A549 (cell line): ENCODE data around the gene ASAP2. TPM values are rescaled to one million over a fixed set of nuclear protein-coding genes. Genes with fewer than 3 reads are reported as not detected.

Source experiments
- ATAC-seq, 2 experiments: fragments of 200-7000 bp in 1 of 2; fragments of >200 bp in 1 of 2; cut with Nextera tagmentation in 1 of 2; cut with Tn5 transposase in 1 of 2; 3 replicates each; pipeline versions ENCODE4 v1.8.0 to v1.9.1; 2018 to 2020; ENCODE audit warnings: mild to moderate bottlenecking in 1 of 2, moderate library complexity in 1 of 2
- CTCF ChIA-PET: fragments of 300-600 bp; sonication (Branson Sonifier 250); formaldehyde crosslinking; extraction: SDS; loops from one replicate; lab custom pipeline; 2021; ENCODE audit warnings: antibody characterized with exemption, inconsistent platforms; lab: Yijun Ruan, JAX
- POLR2A ChIA-PET: fragments of 350-600 bp; formaldehyde crosslinking; extraction: SDS; loops from one replicate; lab custom pipeline; 2021; ENCODE audit warnings: antibody characterized with exemption, inconsistent platforms; lab: Yijun Ruan, JAX
- DNase-seq, 2 experiments: peaks; one replicate each; pipeline versions ENCODE4 v3.0.0 to v3.0.0-alpha.2; 2011 to 2016; ENCODE audit warnings: low read depth in 1 of 2, low spot score in 1 of 2
- FAIRE-seq: peaks from 2 replicates; lab custom pipeline; 2011; peaks lifted over from hg19 to GRCh38; lab: Jason Lieb, UNC
- H3K27ac ChIP-seq, 2 experiments: fragments of >200 bp; sonication (Bioruptor Twin); formaldehyde crosslinking; 3 replicates each; pipeline ENCODE4 v1.5.1; 2016 to 2017
- H3K4me1 ChIP-seq: fragments of >200 bp; sonication (Bioruptor Twin); formaldehyde crosslinking; 3 replicates; pipeline ENCODE4 v1.6.1; 2016
- H3K4me2 ChIP-seq: fragments of >200 bp; sonication (Bioruptor Twin); formaldehyde crosslinking; 3 replicates; pipeline ENCODE4 v1.6.1; 2016
- H3K4me3 ChIP-seq: fragments of >200 bp; sonication (Bioruptor Twin); formaldehyde crosslinking; 3 replicates; pipeline ENCODE4 v1.5.1; 2016
- H3K9me3 ChIP-seq: fragments of >200 bp; sonication (Bioruptor Twin); formaldehyde crosslinking; 3 replicates; pipeline ENCODE4 v1.6.1; 2016
- ATOH8 ChIP-seq: fragments of 250-450 bp; sonication (Bioruptor Pico); IDR thresholded peaks from 2 replicates; pipeline ENCODE4 v1.5.0; 2020; ENCODE audit warnings: low read depth, mild to moderate bottlenecking, moderate library complexity
- BHLHE40 ChIP-seq: IDR thresholded peaks from 2 replicates; pipeline ENCODE4 v1.6.1; 2012; ENCODE audit warnings: low read depth, low read length, inconsistent platforms
- CBX2 ChIP-seq: fragments of 200-600 bp; sonication (generic); IDR thresholded peaks from 2 replicates; pipeline ENCODE4 v1.6.1; 2016; ENCODE audit warnings: low read depth, mild to moderate bottlenecking, borderline replicate concordance
- CHD4 ChIP-seq: fragments of 200-600 bp; sonication (generic); IDR thresholded peaks from 2 replicates; pipeline ENCODE4 v1.6.1; 2016; ENCODE audit warnings: antibody characterized with exemption, mild to moderate bottlenecking, borderline replicate concordance
- CTCF ChIP-seq: fragments of >200 bp; sonication (Bioruptor Twin); formaldehyde crosslinking; IDR thresholded peaks from 3 replicates; pipeline ENCODE4 v1.5.1; 2016
- ELK1 ChIP-seq: fragments of 150-350 bp; IDR thresholded peaks from 2 replicates; pipeline ENCODE4 v1.6.1; 2014; ENCODE audit warnings: low read depth, mild to moderate bottlenecking, low read length
- EP300 ChIP-seq, 2 experiments: fragments of >200 bp; sonication (Bioruptor Twin); formaldehyde crosslinking; IDR thresholded peaks; 2 replicates in 1 of 2; 3 replicates in 1 of 2; pipeline ENCODE4 v1.6.1; 2016 to 2017
- ESRRA ChIP-seq: fragments of 150-350 bp; IDR thresholded peaks from 2 replicates; pipeline ENCODE4 v1.6.1; 2014; ENCODE audit warnings: mild to moderate bottlenecking, low read length, borderline replicate concordance
- FOSL2 ChIP-seq, 2 experiments: fragments of 450-650 bp in 1 of 2; fragments of >200 bp in 1 of 2; sonication (Bioruptor Twin) in 1 of 2; formaldehyde crosslinking; IDR thresholded peaks; 2 replicates each; pipeline versions ENCODE4 v1.5.0 to v1.6.1; 2016 to 2020; ENCODE audit warnings: mild to moderate bottlenecking in 1 of 2, moderate library complexity in 1 of 2
- GATA3 ChIP-seq: IDR thresholded peaks from 2 replicates; pipeline ENCODE4 v1.6.1; 2012; ENCODE audit warnings: borderline replicate concordance
- HDAC2 ChIP-seq: fragments of 200-600 bp; sonication (generic); IDR thresholded peaks from 2 replicates; pipeline ENCODE4 v1.6.1; 2016
- HES2 ChIP-seq: fragments of >200 bp; sonication (Bioruptor Twin); formaldehyde crosslinking; IDR thresholded peaks from 2 replicates; pipeline ENCODE4 v1.6.1; 2016
- HOXB13 ChIP-seq: fragments of 250-450 bp; sonication (Bioruptor Pico); IDR thresholded peaks from 2 replicates; pipeline ENCODE4 v1.5.0; 2020; ENCODE audit warnings: low read depth, mild to moderate bottlenecking, moderate library complexity
- HOXB5 ChIP-seq: fragments of 250-450 bp; sonication (Bioruptor Pico); IDR thresholded peaks from 2 replicates; pipeline ENCODE4 v1.5.0; 2020; ENCODE audit warnings: mild to moderate bottlenecking, moderate library complexity
- JUN ChIP-seq, 2 experiments: fragments of >200 bp; sonication (Bioruptor Twin); formaldehyde crosslinking; IDR thresholded peaks; 2 replicates in 1 of 2; 3 replicates in 1 of 2; pipeline ENCODE4 v1.6.1; 2016 to 2017
- MAFK ChIP-seq: fragments of 450-650 bp; IDR thresholded peaks from 2 replicates; pipeline ENCODE4 v1.6.1; 2014; ENCODE audit not compliant: partially characterized antibody
- PHF8 ChIP-seq: fragments of 200-600 bp; sonication (generic); IDR thresholded peaks from 2 replicates; pipeline ENCODE4 v1.6.1; 2016; ENCODE audit warnings: low read depth, mild to moderate bottlenecking, antibody characterized with exemption, moderate library complexity, borderline replicate concordance
- RAD21 ChIP-seq, 2 experiments: fragments of >200 bp in 1 of 2; sonication (Bioruptor Twin) in 1 of 2; formaldehyde crosslinking in 1 of 2; IDR thresholded peaks in 1 of 2; conservative IDR thresholded peaks in 1 of 2; 2 replicates in 1 of 2; 3 replicates in 1 of 2; pipeline ENCODE4 v1.6.1; 2012 to 2018; ENCODE audit warnings: inconsistent platforms in 1 of 2
- RARB ChIP-seq: fragments of 250-450 bp; sonication (Bioruptor Pico); IDR thresholded peaks from 2 replicates; pipeline ENCODE4 v1.8.0; 2021; ENCODE audit warnings: mild to moderate bottlenecking, moderate library complexity
- RNF2 ChIP-seq: fragments of 200-600 bp; sonication (generic); IDR thresholded peaks from 2 replicates; pipeline ENCODE4 v1.6.1; 2016; ENCODE audit warnings: low read depth, mild to moderate bottlenecking, antibody characterized with exemption, moderate library complexity, borderline replicate concordance
- SMC3 ChIP-seq: fragments of >200 bp; sonication (Bioruptor Twin); formaldehyde crosslinking; IDR thresholded peaks from 3 replicates; pipeline ENCODE4 v1.6.1; 2018; ENCODE audit warnings: inconsistent platforms
- TFCP2L1 ChIP-seq: fragments of 250-450 bp; sonication (Bioruptor Pico); IDR thresholded peaks from 2 replicates; pipeline ENCODE4 v1.5.0; 2021; ENCODE audit warnings: mild to moderate bottlenecking
- TP53 ChIP-seq: fragments of 250-450 bp; sonication (Bioruptor Pico); IDR thresholded peaks from 2 replicates; pipeline ENCODE4 v1.5.0; 2021; ENCODE audit warnings: mild to moderate bottlenecking, moderate library complexity
- USF2 ChIP-seq: fragments of 450-650 bp; IDR thresholded peaks from 2 replicates; pipeline ENCODE4 v1.6.1; 2014; ENCODE audit warnings: antibody characterized with exemption
- ZFP36 ChIP-seq: fragments of 450-650 bp; IDR thresholded peaks from 2 replicates; pipeline ENCODE4 v1.6.1; 2014; ENCODE audit warnings: borderline replicate concordance; ENCODE audit not compliant: partially characterized antibody
- ZSCAN20 ChIP-seq: fragments of 250-450 bp; sonication (Bioruptor Pico); IDR thresholded peaks from 2 replicates; pipeline ENCODE4 v1.8.0; 2022; ENCODE audit warnings: mild to moderate bottlenecking, moderate library complexity
- WGBS: methylation state at CpG from one replicate; pipeline ENCODE4 v1.1.6; 2017; ENCODE audit errors: missing lambda C conversion rate; 5-methylcytosine and 5-hydroxymethylcytosine counted together
- polyA plus RNA-seq, 4 experiments: library from polyadenylated mRNA; depleted of rRNA in 3 of 4; stranded (reverse); fragments of >200 nt; fragmentation: RNase III in 1 of 4; extraction: RNeasy Plus Mini Kit Qiagen cat#74134 plus additional on column Dnase treatment in 1 of 4; gene quantifications; 2 replicates in 3 of 4; 3 replicates in 1 of 4; pipeline ENCODE4 v1.2.3, GENCODE V29; 2011 to 2017

Gene ASAP2
- polyA plus RNA-seq, 2 of the 4 experiments (the other 2 are of a cell fraction): 17.8 to 27.9 TPM

- POLR2A ChIA-PET: no interaction called here
- no peak for ATAC-seq
- WGBS: 88% methylated on average over 9 of the region's 9 CpGs
- TF ChIP-seq RAD21 (conservative IDR thresholded peaks at IDR 0.05 in 1 of 2, IDR thresholded peaks at IDR 0.05 in 1 of 2) (no peak), TP53 (CRISPR knock-in tag) (no peak), JUN (IDR thresholded peaks at IDR 0.05) (no peak), RNF2 (no peak), USF2 (no peak), HDAC2 (no peak), ATOH8 (no peak), CBX2 (no peak), RARB (CRISPR knock-in tag) (no peak), CHD4 (no peak), ESRRA (no peak), CTCF (no peak)
- TF ChIP-seq, all 56 proteins: peak for 0
- DNase-seq (no peak), FAIRE-seq (no peak)
- Histone ChIP-seq H3K4me1 (peaks cover 11% of the 10 kb centered on the region), H3K9me3 (no peaks in the 10 kb centered on the region; the same call in 1 of the 3 replicates), H3K4me2 (no peak overlapping the region), H3K4me3 (no peak overlapping the region), H3K27ac (no peak overlapping the region)
- CTCF ChIA-PET: interaction anchor here (1.3 kb wide), 1 partner anchor 41 kb away, joined by 5 read pairs; no protein-coding TSS in a partner anchor
Observed at GRCh38 chr2:9184361-9184760, 22.3 kb upstream of the ASAP2 start.

- H3K4me2 ChIP-seq: no peak overlapping the region
- H3K4me3 ChIP-seq: no peak overlapping the region
- POLR2A ChIA-PET: no interaction called here
Observed at GRCh38 chr2:9187620-9188214, 18.9 kb upstream of the ASAP2 start.

More at GRCh38 chr2:9187620-9188214, 18.9 kb upstream of the ASAP2 start:
- H3K27ac ChIP-seq: no peak overlapping the region
- CTCF ChIA-PET: interaction anchor here (0.7 kb wide), 1 partner anchor 9 kb away, joined by 5 read pairs; no protein-coding TSS in a partner anchor
- DNase-seq: no peak
- no peak for ATAC-seq
- H3K9me3 ChIP-seq: no peaks in the 10 kb centered on the region
- WGBS: 71% methylated on average over 2 of the region's 2 CpGs
- 0 out of 3 replicates have a peak, but pooled peaks cover 4% of the 10 kb centered on the region for H3K4me1 ChIP-seq
- TF ChIP-seq GATA3 (no peak), PHF8 (no peak), EP300 (IDR thresholded peaks at IDR 0.05) (no peak), MAFK (no peak), ZSCAN20 (CRISPR knock-in tag) (no peak), BHLHE40 (no peak), TP53 (CRISPR knock-in tag) (no peak), CBX2 (no peak), ELK1 (no peak), HOXB13 (no peak), RAD21 (conservative IDR thresholded peaks at IDR 0.05 in 1 of 2, IDR thresholded peaks at IDR 0.05 in 1 of 2) (no peak), FOSL2 (IDR thresholded peaks at IDR 0.05) (no peak), FOSL2 (CRISPR knock-in tag; IDR thresholded peaks at IDR 0.05) (no peak), HES2 (no peak), ZFP36 (no peak), SMC3 (no peak), CHD4 (no peak), TFCP2L1 (CRISPR knock-in tag) (no peak), JUN (IDR thresholded peaks at IDR 0.05) (no peak), HOXB5 (CRISPR knock-in tag) (no peak)
- no peak for FAIRE-seq
